NOMO-1 (cell line): ENCODE measurements around the gene BMP7.
"Not testable (repeated sequence)": the region's sequence is repeated elsewhere in the genome, so short reads cannot be mapped to it uniquely, and the experiment has no call there.

ENCODE experiments used
- DNase-seq, 2 experiments: peaks; one replicate each; lab custom pipeline; 2025; ENCODE audit not compliant: unreplicated experiment in 2 of 2; lab: John Stamatoyannopoulos, UW

The BMP7 gene

GRCh38 chr20:57175397-57176010 is 90.9 kb downstream of the BMP7 start:
- DNase-seq = no peak

GRCh38 chr20:57174737-57175136 is 91.7 kb downstream of the BMP7 start:
- no peak for DNase-seq

GRCh38 chr20:57173986-57174385 is 92.5 kb downstream of the BMP7 start:
- no peak for DNase-seq

GRCh38 chr20:57173041-57173440 is 93.4 kb downstream of the BMP7 start:
- DNase-seq = no peak

GRCh38 chr20:57170343-57170742 is 96.1 kb downstream of the BMP7 start:
- DNase-seq = no peak

- no peak for DNase-seq
Observed at GRCh38 chr20:57169162-57169561, 97.3 kb downstream of the BMP7 start.

GRCh38 chr20:57167971-57168701 is 98.3 kb downstream of the BMP7 start:
- DNase-seq = no peak

- DNase-seq = no peak
Observed at GRCh38 chr20:57167292-57167655, 99.2 kb downstream of the BMP7 start.

- no peak for DNase-seq
Observed at GRCh38 chr20:57166568-57167291, 99.7 kb downstream of the BMP7 start.

GRCh38 chr20:57165427-57166004 is 100.9 kb downstream of the BMP7 start:
- DNase-seq = no peak

- no peak for DNase-seq
Observed at GRCh38 chr20:57164872-57165271, 101.6 kb downstream of the BMP7 start.

- DNase-seq = no peak
Observed at GRCh38 chr20:57163041-57163440, 103.4 kb downstream of the BMP7 start.

GRCh38 chr20:57162362-57162652 is 104.1 kb downstream of the BMP7 start:
- no peak for DNase-seq

GRCh38 chr20:57161478-57162361 is 104.7 kb downstream of the BMP7 start:
- no peak for DNase-seq

- DNase-seq = no peak
Observed at GRCh38 chr20:57160985-57161384, 105.5 kb downstream of the BMP7 start.

- no peak for DNase-seq
Observed at GRCh38 chr20:57159945-57160610, 106.4 kb downstream of the BMP7 start.

GRCh38 chr20:57159193-57159851 is 107.1 kb downstream of the BMP7 start:
- no peak for DNase-seq

GRCh38 chr20:57158474-57158873 is 108.0 kb downstream of the BMP7 start:
- no peak for DNase-seq

- not testable (repeated sequence) for DNase-seq
Observed at GRCh38 chr20:57157787-57158186, 108.7 kb downstream of the BMP7 start.
